Keratinocyte (primary cell): ENCODE results near the gene GADD45G. TPM values are rescaled to one million over a fixed set of nuclear protein-coding genes. Genes with fewer than 3 reads are reported as not detected.
A peak's percentile ranks its signal among the peaks of the same experiment; 100 is the strongest.

Source experiments
- DNase-seq: peaks from one replicate; pipeline ENCODE4 v3.0.0-alpha.2; 2011; ENCODE audit warnings: low read depth, missing footprints, low spot score
- FAIRE-seq: peaks from 2 replicates; lab custom pipeline; 2011; peaks lifted over from hg19 to GRCh38; lab: Jason Lieb, UNC
- H2AFZ ChIP-seq: 2 replicates; pipeline ENCODE4 v1.6.0; 2012; ENCODE audit warnings: low read length, control low read depth, inconsistent platforms; ENCODE audit not compliant: control insufficient read depth
- H3K27ac ChIP-seq: 2 replicates; pipeline ENCODE4 v1.5.1; 2011; ENCODE audit warnings: low read length; ENCODE audit not compliant: control insufficient read depth, insufficient read depth
- H3K27me3 ChIP-seq: 3 replicates; pipeline ENCODE4 v1.6.0; 2011; ENCODE audit warnings: low read length; ENCODE audit not compliant: control insufficient read depth, insufficient read depth; ENCODE audit errors: extremely low read depth
- H3K36me3 ChIP-seq, 2 experiments: 2 replicates in 1 of 2; 3 replicates in 1 of 2; pipeline ENCODE4 v1.5.1; 2011; ENCODE audit warnings: low read length in 2 of 2, mild to moderate bottlenecking in 1 of 2; ENCODE audit not compliant: control insufficient read depth in 2 of 2, insufficient read depth in 2 of 2; ENCODE audit errors: extremely low read depth in 1 of 2
- H3K4me1 ChIP-seq: 3 replicates; pipeline ENCODE4 v1.5.1; 2011; ENCODE audit warnings: low read length; ENCODE audit not compliant: control insufficient read depth, insufficient read depth; ENCODE audit errors: extremely low read depth
- H3K4me2 ChIP-seq: 3 replicates; pipeline ENCODE4 v1.6.0; 2011; ENCODE audit warnings: low read depth, low read length; ENCODE audit not compliant: control insufficient read depth, insufficient read depth; ENCODE audit errors: extremely low read depth
- H3K4me3 ChIP-seq, 3 experiments: fragments of 200-600 bp in 1 of 3; sonication (generic) in 1 of 3; 2 replicates in 2 of 3; 3 replicates in 1 of 3; pipeline ENCODE4 v1.5.1; 2011 to 2016; ENCODE audit warnings: low read length in 3 of 3, mild to moderate bottlenecking in 3 of 3, control low read depth in 2 of 3, inconsistent platforms in 1 of 3, low read depth in 1 of 3, mixed read lengths in 1 of 3, mixed run types in 1 of 3, moderate library complexity in 1 of 3; ENCODE audit not compliant: control insufficient read depth in 2 of 3, insufficient read depth in 2 of 3; ENCODE audit errors: extremely low read depth in 1 of 3
- H3K79me2 ChIP-seq: 2 replicates; pipeline ENCODE4 v1.6.0; 2012; ENCODE audit warnings: low read length; ENCODE audit not compliant: control insufficient read depth, insufficient read depth
- H3K9ac ChIP-seq: 3 replicates; pipeline ENCODE4 v1.6.0; 2011; ENCODE audit warnings: low read length; ENCODE audit not compliant: control insufficient read depth, insufficient read depth; ENCODE audit errors: extremely low read depth
- H3K9me1 ChIP-seq: 3 replicates; pipeline ENCODE4 v1.6.0; 2011; ENCODE audit warnings: low read length; ENCODE audit not compliant: control insufficient read depth, insufficient read depth; ENCODE audit errors: extremely low read depth
- H3K9me3 ChIP-seq: 2 replicates; pipeline ENCODE4 v1.5.1; 2012; ENCODE audit warnings: low read depth, low read length; ENCODE audit not compliant: control insufficient read depth
- H4K20me1 ChIP-seq: 3 replicates; pipeline ENCODE4 v1.6.0; 2011; ENCODE audit warnings: low read length; ENCODE audit not compliant: control insufficient read depth, insufficient read depth; ENCODE audit errors: extremely low read depth
- EZH2 ChIP-seq: IDR thresholded peaks from one replicate; pipeline ENCODE4 v1.6.1; 2012; ENCODE audit warnings: inconsistent platforms, mild to moderate bottlenecking, low read length, moderate library complexity
- dilution Hi-C: fragments of 300-500 bp; cut with MboI; formaldehyde crosslinking; loops from one replicate; pipeline ENCODE4 v1.7.0; 2020; ENCODE audit warnings: low sequenced_read_pairs; ENCODE audit not compliant: extremely low pct_ligation_motif_present
- polyA plus RNA-seq, 5 experiments: library from polyadenylated mRNA; depleted of rRNA in 3 of 5; stranded (reverse) in 3 of 5; stranded (forward) in 1 of 5; unstranded in 1 of 5; fragments of >200 nt; gene quantifications; 1 replicate in 1 of 5; 2 replicates in 3 of 5; 3 replicates in 1 of 5; pipeline versions ENCODE4 v1.2.1 to v1.2.3, GENCODE V29; 2011 to 2012; ENCODE audit warnings: missing spikeins in 2 of 5, low read depth in 1 of 5, low replicate concordance in 1 of 5
- TF ChIP-seq, protein P1 (sequence below), 3 experiments: IDR thresholded peaks in 1 of 3; conservative IDR thresholded peaks in 1 of 3; optimal IDR thresholded peaks in 1 of 3; 2 replicates in 2 of 3; 3 replicates in 1 of 3; pipeline versions ENCODE3 to v1.5.1; 2011; ENCODE audit warnings: low read length in 3 of 3, mild to moderate bottlenecking in 3 of 3, moderate library complexity in 2 of 3, control low read depth in 1 of 3, inconsistent platforms in 1 of 3; ENCODE audit not compliant: insufficient read depth in 2 of 3; ENCODE audit errors: extremely low read depth in 1 of 3

The GADD45G gene
- polyA plus RNA-seq, 1 donor (not counting 4 experiments of a cell fraction or from before 2014, with no cell fraction given) = 0.05 TPM

- DNase-seq = no peak
- no peak for FAIRE-seq
- no peak overlapping the region for H3K4me3 ChIP-seq
- dilution Hi-C loops = no loop called here
- H3K79me2 ChIP-seq = no peaks in the 10 kb centered on the region
- H3K36me3 ChIP-seq = no peaks in the 10 kb centered on the region
- H4K20me1 ChIP-seq = no peaks in the 10 kb centered on the region
- no peak overlapping the region for H3K4me2 ChIP-seq
- H3K27ac ChIP-seq = no peak overlapping the region
- no peak overlapping the region for H3K9ac ChIP-seq
- no peak overlapping the region for H2AFZ ChIP-seq
- H3K27me3 ChIP-seq = no peaks in the 10 kb centered on the region
- H3K9me1 ChIP-seq = no peaks in the 10 kb centered on the region
- no peaks in the 10 kb centered on the region for H3K4me1 ChIP-seq
- no peaks in the 10 kb centered on the region for H3K9me3 ChIP-seq
- TF ChIP-seq EZH2 = no peak
- TF ChIP-seq, protein P1, sequence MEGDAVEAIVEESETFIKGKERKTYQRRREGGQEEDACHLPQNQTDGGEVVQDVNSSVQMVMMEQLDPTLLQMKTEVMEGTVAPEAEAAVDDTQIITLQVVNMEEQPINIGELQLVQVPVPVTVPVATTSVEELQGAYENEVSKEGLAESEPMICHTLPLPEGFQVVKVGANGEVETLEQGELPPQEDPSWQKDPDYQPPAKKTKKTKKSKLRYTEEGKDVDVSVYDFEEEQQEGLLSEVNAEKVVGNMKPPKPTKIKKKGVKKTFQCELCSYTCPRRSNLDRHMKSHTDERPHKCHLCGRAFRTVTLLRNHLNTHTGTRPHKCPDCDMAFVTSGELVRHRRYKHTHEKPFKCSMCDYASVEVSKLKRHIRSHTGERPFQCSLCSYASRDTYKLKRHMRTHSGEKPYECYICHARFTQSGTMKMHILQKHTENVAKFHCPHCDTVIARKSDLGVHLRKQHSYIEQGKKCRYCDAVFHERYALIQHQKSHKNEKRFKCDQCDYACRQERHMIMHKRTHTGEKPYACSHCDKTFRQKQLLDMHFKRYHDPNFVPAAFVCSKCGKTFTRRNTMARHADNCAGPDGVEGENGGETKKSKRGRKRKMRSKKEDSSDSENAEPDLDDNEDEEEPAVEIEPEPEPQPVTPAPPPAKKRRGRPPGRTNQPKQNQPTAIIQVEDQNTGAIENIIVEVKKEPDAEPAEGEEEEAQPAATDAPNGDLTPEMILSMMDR (optimal IDR thresholded peaks at IDR 0.05 in 1 of 3, IDR thresholded peaks at IDR 0.05 in 1 of 3, conservative IDR thresholded peaks at IDR 0.05 in 1 of 3; ENCODE audit: extremely low read depth in 1 of 3, insufficient read depth in 2 of 3, low read length in 3 of 3) = no peak
These were observed 41.1 kb upstream of the GADD45G start for GRCh38 chr9:89563571-89564345.

- dilution Hi-C loops = no loop called here
- Histone ChIP-seq H3K9me3 (no peaks in the 10 kb centered on the region), H3K79me2 (no peaks in the 10 kb centered on the region), H3K27me3 (no peaks in the 10 kb centered on the region), H3K9ac (no peak overlapping the region), H3K36me3 (no peaks in the 10 kb centered on the region), H2AFZ (no peak overlapping the region), H3K9me1 (no peaks in the 10 kb centered on the region), H3K4me2 (no peak overlapping the region), H3K27ac (no peak overlapping the region), H3K4me3 (no peak overlapping the region), H4K20me1 (no peaks in the 10 kb centered on the region), H3K4me1 (no peaks in the 10 kb centered on the region)
- no peak for FAIRE-seq
- no peak for DNase-seq
- TF ChIP-seq, protein P1 (optimal IDR thresholded peaks at IDR 0.05 in 1 of 3, IDR thresholded peaks at IDR 0.05 in 1 of 3, conservative IDR thresholded peaks at IDR 0.05 in 1 of 3; ENCODE audit: extremely low read depth in 1 of 3, insufficient read depth in 2 of 3, low read length in 3 of 3) = peak in 1 of 3 experiments; percentile 10
- no peak for TF ChIP-seq EZH2
These were observed 40.4 kb upstream of the GADD45G start for GRCh38 chr9:89564346-89564878.
